UCSD-AML1 (cell line): ENCODE data around the gene DNAJB6.
A peak's percentile ranks its signal among the peaks of the same experiment; 100 is the strongest.

Experiments used
- DNase-seq: peaks from one replicate; lab custom pipeline; 2025; ENCODE audit not compliant: unreplicated experiment; lab: John Stamatoyannopoulos, UW

DNAJB6 gene

GRCh38 chr7:157336383-157337315, at the start of gene DNAJB6:
TSS of gene DNAJB6 (plus strand) at chr7:157337004. CDS start at chr7:157358573, 21,569 bp downstream.
- DNase-seq = peak; percentile 87

DNA sequence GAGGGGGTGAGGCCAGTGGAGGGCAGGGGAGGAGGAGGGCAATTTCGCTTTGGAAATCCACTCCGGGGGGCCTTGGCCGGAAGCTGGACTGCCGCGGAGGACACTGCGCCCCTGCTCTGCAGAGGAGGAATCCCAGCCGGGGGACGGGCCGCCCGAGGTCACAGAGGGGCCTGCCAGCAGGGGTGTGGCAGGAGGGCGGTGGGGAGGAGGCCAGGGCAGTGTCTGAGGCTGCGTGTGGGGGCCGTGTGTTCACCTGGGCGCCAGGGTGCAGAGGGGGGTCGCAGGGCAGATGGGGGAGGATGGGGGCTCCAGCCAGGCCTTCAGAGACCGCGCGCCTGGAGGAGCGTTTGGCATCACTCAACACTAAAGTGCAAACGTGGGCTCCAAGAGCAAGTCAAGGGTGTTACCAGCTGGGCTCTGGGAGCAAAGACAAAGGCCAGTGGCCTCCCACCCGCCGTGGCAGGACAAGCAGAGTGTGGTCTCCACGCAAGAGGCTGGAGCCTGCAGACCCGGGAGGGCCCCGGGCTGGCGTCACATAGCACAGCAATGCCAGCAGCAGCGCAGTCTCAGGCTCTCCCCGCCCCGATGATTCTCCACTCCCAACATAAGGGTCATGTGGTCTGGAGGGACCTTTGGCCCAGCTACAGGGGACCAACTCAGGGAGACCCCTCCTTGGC, 45.3 kb upstream of the DNAJB6 start:
- DNase-seq = no peak

GRCh38 chr7:157292258-157292657, 44.5 kb upstream of the DNAJB6 start:
- no peak for DNase-seq

- DNase-seq = no peak
Observed at GRCh38 chr7:157292770-157293412, 43.9 kb upstream of the DNAJB6 start.

- DNase-seq = no peak
Observed at GRCh38 chr7:157293413-157293788, 43.4 kb upstream of the DNAJB6 start.

GRCh38 chr7:157294773-157295172, 42.0 kb upstream of the DNAJB6 start:
- no peak for DNase-seq

- DNase-seq = no peak
Observed at GRCh38 chr7:157295338-157295737, 41.5 kb upstream of the DNAJB6 start.

- no peak for DNase-seq
Observed at GRCh38 chr7:157297185-157297584, 39.6 kb upstream of the DNAJB6 start.

DNA sequence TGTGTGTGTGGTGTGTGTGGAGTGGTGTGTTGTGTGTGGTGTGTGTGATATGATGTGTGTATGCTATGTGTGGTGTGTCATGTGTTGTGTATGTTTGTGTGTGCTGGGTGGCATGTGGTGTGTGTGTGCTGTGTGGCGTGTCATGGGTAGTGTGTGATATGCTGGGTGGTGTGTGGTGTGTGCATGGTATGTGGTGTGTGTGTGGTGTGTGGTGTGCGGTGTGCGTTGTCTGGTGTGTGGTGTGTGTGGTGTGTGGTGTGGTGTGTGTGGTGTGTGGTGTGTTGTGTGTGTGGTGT, 37.5 kb upstream of the DNAJB6 start:
- DNase-seq = no peak

GRCh38 chr7:157299613-157300368, 37.0 kb upstream of the DNAJB6 start:
- no peak for DNase-seq

DNA sequence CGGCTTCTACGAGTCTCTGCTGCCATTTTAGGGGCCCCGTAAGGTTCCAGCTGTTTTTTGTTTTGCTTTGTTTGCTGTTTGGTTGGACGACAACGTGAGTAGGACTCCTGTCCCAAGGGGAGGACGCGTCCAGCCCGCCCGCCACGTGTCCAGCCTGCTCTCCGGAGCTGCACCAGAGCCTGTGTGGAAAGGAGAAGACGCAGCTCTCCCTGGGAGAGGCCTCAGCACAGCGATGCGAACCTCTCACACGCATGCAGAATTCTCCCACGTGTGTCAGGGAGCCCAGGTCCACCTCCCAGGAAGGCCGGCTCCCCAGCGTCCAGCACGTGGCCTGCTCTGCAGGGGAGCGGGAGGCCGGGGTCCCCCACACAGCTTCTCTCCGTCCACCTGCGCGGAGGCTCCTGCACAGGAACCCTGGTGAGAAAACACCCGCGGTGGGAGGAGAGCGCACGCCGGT, 36.4 kb upstream of the DNAJB6 start:
- DNase-seq = no peak

DNA sequence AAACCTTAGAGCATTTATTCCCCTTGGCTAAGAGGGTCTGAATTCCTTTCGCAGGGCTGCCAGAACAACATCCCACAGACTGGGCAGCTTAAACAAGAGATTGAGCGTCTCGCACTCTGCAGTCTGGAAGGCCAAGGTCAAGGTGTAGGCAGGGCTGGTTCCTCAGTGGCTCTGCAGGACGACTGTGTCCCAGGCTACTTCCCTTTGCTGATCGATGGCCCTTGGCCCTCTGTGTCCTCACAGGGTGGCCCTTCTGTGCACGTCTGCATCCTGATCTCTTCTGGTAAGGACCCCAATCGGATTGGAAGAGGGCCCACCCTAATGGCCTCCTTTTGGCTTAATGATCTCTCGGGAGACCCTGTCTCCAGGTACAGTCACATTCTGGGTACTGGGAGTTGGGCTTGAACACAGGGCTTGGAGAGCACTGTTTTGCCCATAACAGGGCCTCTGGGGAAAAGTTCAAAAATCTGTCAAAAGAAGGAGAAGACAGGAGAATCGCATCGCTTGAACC, 35.1 kb upstream of the DNAJB6 start:
- no peak for DNase-seq

DNA sequence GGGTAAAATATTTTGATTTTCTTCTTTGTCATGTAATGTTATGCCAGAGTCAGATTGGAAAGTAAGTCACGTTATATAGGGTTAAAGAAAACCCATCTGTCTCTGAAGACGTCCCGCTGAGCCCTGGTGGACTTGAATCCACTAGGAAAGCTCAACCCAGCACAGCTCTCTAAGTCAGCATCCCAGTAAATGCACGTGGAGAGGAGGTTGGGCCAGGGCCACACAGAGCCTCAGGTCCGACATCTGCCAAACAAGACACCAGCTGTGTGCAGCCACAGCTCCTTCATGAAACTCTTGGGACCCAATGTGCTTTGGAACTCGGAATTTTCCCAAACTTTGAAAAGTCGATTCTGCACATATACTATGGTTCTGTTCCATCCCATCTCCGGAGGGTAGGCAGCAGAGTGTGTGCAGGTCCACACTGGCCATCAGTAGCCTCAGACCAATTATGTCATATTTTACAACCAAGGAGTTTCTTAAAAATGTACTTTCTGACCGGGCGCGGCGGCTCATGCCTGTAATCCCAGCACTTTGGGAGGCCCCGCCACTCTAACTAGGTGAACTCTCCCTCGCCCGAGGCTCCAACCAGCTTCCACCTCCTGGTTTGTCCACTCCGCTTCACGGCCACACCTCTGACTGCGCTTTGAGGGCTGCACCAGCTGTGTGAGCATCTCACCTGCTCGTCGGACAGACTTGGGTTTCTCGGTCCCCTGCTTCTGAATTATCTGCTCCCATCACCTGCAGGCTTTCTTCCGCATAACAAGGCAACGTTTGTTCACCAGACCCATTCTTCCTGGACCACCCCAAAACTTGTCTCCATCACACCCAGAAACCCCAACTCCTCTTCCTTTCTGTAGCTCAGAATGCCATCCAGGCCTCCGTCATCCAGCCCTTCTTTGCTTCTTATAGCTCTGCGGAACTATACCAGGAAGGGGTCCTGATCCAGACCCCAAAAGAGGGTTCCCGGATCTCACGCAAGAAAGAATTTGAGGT, 29.7 kb upstream of the DNAJB6 start:
- no peak for DNase-seq

DNA sequence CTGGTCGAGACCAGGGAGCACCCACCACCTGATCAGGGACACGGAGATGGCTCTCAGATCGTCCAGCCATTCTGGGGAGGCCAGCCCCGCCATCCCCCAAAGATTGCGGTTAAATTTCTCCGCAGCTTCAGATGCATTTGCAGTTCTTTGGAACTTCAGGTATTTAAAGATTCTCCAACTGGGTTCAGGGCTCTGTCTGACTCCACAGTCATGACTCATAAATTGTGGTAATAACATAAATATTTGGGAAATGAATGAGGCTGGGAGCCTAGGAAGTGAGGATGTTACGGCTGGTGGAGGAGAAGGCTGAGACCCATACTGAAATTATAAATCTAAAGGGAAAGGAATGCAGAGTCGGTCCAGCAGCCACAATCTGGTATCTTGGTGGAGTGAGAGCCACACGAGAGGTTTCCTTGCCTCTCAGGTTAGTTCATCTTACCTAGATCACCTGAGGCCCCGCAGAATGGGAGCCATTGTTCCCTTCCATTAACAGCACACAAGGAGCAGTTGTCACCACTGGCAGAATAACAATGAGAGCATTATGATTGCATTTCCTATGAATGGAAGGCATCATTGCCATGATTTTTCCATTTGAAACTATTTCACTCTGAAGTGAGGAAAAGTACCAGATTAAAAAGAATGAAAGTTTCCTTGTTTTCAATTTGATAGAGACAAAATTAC, 26.7 kb upstream of the DNAJB6 start:
- DNase-seq = no peak

GRCh38 chr7:157310676-157311185, 26.1 kb upstream of the DNAJB6 start:
- no peak for DNase-seq

DNA sequence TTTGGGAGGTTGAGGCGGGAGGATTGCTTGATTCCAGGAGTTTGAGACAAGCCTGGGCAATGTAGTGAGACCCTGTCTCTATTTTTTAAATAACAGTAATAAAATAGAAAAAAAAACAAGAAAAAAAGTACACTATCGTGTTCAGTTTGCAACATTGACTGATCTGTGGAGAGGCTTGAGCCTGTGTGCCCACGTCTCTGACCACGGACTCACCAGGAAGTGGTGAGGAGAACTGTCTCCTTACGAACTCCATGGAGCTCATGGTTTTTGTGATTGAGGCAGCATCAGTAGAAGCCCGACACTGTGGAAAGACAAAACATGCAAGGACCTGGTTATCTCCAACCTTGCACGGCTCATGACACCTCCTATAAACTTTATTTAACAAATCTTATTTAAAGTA, 23.9 kb upstream of the DNAJB6 start:
- DNase-seq = no peak

- no peak for DNase-seq
Observed at GRCh38 chr7:157313645-157314044, 23.2 kb upstream of the DNAJB6 start.

GRCh38 chr7:157318015-157318706, 18.6 kb upstream of the DNAJB6 start:
- peak; percentile 24 for DNase-seq
